Peyer's patch (tissue), 4 donors: ENCODE data around the gene DYTN. TPM values are rescaled to one million over a fixed set of nuclear protein-coding genes. Genes with fewer than 3 reads are reported as not detected.

ENCODE experiments used
- DNase-seq, 3 donors: peaks; one replicate each; pipeline ENCODE4 v3.0.0-alpha.2; 2017 to 2019
- H3K27ac ChIP-seq, 4 donors: fragments of 200-600 bp; sonication (generic); one replicate each; pipeline ENCODE4 v1.5.1; 2016 to 2019
- H3K27me3 ChIP-seq, 2 donors: fragments of 200-600 bp; sonication (generic); one replicate each; pipeline ENCODE4 v1.5.1; 2019
- H3K36me3 ChIP-seq, 3 donors: fragments of 200-600 bp; sonication (generic); one replicate each; pipeline ENCODE4 v1.5.1; 2016 to 2019
- H3K4me1 ChIP-seq, 4 donors: fragments of 200-600 bp; sonication (generic); one replicate each; pipeline ENCODE4 v1.5.1; 2016 to 2019
- H3K4me3 ChIP-seq, 4 donors: fragments of 200-600 bp; sonication (generic); 1 replicate in 3 of 4; 2 replicates in 1 of 4; pipeline ENCODE4 v1.5.1; 2016 to 2019; ENCODE audit warnings: mild to moderate bottlenecking in 1 of 4
- H3K9me3 ChIP-seq, 4 donors: fragments of 200-600 bp; sonication (generic); one replicate each; pipeline ENCODE4 v1.5.1; 2016 to 2019; ENCODE audit warnings: mild to moderate bottlenecking in 1 of 4
- POLR2A ChIP-seq, 2 donors: fragments of 450-650 bp; IDR thresholded peaks; one replicate each; pipeline ENCODE4 v1.5.1; 2017; ENCODE audit warnings: antibody characterized with exemption in 2 of 2, mild to moderate bottlenecking in 2 of 2, moderate library complexity in 2 of 2
- total RNA-seq, 4 donors: library from RNA; depleted of rRNA; stranded (reverse); fragments of >200 nt; gene quantifications; one replicate each; pipeline ENCODE4 v1.1.0, GENCODE V29; 2016
- TF ChIP-seq, protein P1 (sequence below), 6 experiments: fragments of 450-650 bp in 4 of 6; fragments of 200-600 bp in 2 of 6; sonication (generic) in 1 of 6; IDR thresholded peaks; one replicate each; pipeline ENCODE4 v1.5.1; 2017 to 2019; ENCODE audit warnings: antibody characterized with exemption in 6 of 6, mild to moderate bottlenecking in 3 of 6, moderate library complexity in 1 of 6

Gene DYTN, protein sequence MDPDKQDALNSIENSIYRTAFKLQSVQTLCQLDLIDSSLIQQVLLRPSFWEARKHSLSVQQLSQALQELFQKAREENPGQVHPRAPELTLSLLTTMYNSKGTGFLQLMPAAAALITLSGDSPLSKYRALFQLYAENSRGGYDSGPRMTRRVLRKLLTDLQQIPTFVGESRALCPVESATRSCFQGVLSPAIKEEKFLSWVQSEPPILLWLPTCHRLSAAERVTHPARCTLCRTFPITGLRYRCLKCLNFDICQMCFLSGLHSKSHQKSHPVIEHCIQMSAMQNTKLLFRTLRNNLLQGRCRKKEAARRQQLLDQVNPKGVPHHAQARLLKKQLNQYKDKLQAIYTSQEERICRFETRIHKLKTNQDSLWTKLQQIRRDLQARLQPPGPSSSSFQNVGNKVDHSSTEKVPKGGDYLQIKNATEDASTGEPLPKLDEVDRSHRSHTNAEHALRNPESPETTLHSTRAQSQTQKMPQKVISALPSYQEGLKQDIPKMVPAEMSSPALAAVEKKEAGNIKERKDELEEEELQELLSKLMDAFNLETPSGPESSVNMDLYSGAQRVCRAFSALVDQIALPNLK
- not detected for total RNA-seq

DNA sequence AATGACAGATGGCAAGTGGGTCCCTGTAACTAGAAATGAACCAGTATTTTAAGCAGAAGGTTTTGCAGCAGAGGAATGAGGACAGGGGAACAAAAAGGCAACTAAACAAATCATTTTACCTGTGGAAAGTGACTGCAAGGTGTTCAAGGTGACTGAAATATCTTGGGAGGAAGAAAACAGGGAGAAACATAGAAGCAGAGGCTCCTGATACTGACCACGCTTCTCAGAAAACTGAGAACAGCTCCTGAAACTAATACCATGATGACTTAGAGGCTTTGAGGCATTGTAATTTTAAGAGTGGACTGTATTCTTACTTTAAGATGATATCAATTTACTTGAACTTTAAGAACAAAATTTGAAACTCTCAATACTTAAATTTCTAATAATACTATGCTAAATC lies at the start of gene DYTN:
TSS of gene DYTN (minus strand) at position 101 of the 400 bp plus-strand sequence. CDS start 117 bp downstream, outside the sequence.
- Histone ChIP-seq H3K27ac (no peak within 1 kb of the TSS), H3K9me3 (no peaks in the 10 kb centered on the region), H3K36me3 (no peaks in the 10 kb centered on the region), H3K4me3 (no peak within 1 kb of the TSS), H3K27me3 (no peaks in the 10 kb centered on the region), H3K4me1 (no peaks in the 10 kb centered on the region)
- TF ChIP-seq POLR2A (IDR thresholded peaks at IDR 0.05), result no peak
- TF ChIP-seq, protein P1, sequence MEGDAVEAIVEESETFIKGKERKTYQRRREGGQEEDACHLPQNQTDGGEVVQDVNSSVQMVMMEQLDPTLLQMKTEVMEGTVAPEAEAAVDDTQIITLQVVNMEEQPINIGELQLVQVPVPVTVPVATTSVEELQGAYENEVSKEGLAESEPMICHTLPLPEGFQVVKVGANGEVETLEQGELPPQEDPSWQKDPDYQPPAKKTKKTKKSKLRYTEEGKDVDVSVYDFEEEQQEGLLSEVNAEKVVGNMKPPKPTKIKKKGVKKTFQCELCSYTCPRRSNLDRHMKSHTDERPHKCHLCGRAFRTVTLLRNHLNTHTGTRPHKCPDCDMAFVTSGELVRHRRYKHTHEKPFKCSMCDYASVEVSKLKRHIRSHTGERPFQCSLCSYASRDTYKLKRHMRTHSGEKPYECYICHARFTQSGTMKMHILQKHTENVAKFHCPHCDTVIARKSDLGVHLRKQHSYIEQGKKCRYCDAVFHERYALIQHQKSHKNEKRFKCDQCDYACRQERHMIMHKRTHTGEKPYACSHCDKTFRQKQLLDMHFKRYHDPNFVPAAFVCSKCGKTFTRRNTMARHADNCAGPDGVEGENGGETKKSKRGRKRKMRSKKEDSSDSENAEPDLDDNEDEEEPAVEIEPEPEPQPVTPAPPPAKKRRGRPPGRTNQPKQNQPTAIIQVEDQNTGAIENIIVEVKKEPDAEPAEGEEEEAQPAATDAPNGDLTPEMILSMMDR (IDR thresholded peaks at IDR 0.05), result no peak
- DNase-seq, result no peak

DNA sequence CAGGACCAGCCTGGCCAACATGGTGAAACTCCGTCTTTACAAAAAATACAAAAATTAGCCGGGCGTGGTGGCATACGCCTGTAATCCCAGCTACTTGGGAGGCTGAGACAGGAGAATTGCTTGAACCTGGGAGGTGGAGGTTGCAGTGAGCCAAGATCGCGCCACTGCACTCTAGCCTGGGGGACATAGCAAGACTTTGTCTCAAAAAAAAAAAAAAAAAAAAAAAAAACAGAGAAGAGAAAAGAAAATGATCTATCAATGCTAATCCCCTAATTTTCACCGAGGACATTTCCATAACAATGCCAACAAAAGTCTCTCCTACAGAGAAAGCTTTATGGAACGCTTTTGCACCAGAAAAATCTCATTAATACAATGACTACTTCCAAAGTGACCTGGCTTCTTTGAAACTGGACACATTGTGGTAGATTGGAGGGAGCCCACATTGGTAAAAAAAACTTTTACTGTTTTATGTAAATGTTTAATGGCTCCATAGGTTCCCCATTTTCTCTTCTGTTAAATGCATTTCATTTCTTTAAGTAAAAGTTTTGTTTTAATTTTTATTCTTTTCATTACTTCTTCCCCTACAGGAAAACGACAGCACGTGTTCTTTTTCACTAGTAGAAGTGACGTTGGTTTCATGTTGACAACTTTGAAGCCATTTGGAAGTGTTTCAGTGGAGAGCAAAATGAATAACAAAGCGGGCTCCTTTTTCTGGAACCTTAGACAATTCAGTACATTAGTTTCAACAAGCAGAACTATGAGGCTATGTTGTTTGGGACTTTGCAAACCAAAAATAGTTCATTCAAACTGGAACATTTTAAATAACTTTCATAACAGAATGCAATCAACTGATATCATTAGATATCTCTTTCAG lies 48.1 kb upstream of the DYTN start:
- peaks cover 0 to 32% (median 0%) of the 10 kb centered on the region in 4 donors for H3K4me1 ChIP-seq
- H3K4me3 ChIP-seq, result peak overlapping the region; percentile 59 to 75 (median 66)
- TF ChIP-seq, protein P1 (IDR thresholded peaks at IDR 0.05), result no peak
- no peak for TF ChIP-seq POLR2A (IDR thresholded peaks at IDR 0.05)
- no peaks in the 10 kb centered on the region for H3K27me3 ChIP-seq
- peak overlapping the region; percentile 69 to 84 (median 78) for H3K27ac ChIP-seq
- H3K36me3 ChIP-seq, result peaks cover 0 to 9% (median 0%) of the 10 kb centered on the region in 3 donors
- no peak for DNase-seq
- no peaks in the 10 kb centered on the region for H3K9me3 ChIP-seq

DNA sequence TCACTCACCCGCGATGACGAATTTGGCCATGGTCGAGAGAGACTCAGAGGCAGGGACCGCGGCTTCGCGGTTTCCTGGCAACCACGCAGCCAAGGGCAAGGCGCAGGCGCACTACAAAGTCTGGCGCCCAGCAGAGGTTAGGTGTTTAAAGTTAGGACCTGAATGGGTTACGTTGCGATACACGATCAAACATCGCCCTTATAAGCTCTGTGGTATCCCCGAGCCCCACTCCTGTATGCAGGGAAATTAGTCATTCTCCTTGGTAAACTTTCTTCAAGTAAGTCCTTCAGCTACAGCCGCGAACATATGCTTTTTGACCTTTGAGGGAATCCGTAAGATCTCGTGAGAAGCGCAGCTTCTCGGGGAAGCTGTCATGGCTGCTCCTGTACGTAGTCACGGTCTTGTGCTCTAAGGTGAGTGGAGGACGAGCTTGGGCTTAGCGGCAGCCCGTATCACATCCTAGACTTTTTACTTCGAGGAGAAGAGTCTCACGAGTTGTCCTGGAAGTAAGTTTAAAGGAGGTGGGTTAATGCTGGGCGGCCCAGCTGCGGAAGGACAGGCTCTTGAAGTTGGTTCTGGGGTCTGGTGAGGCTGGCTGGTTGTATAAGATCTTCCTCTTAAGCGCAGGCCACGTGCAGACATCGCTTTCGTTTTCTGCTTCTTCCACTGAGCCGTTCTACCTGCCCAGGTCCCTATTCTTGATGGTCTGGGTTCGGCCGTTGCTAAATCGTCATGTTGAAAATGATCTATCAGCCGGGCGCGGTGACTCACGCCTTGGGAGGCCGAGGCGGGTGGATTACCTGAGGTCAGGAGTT lies 47.3 kb upstream of the DYTN start, which contains the start of the genes FASTKD2 and MDH1B:
TSS of gene FASTKD2 (plus strand) at position 365 of the 815 bp plus-strand sequence. CDS start 1,088 bp downstream, outside the sequence.
TSS of gene MDH1B (minus strand) at position 87 of the 815 bp plus-strand sequence. CDS start at position 30, 57 bp downstream.
- DNase-seq, result peak; percentile 80 to 94 (median 85)
- TF ChIP-seq, protein P1 (IDR thresholded peaks at IDR 0.05), result no peak
- TF ChIP-seq POLR2A (IDR thresholded peaks at IDR 0.05), result peak; percentile 19 to 67
- peaks cover 0 to 5% (median 0%) of the 10 kb centered on the region in 3 donors for H3K36me3 ChIP-seq
- H3K4me1 ChIP-seq, result peaks cover 0 to 32% (median 0%) of the 10 kb centered on the region in 4 donors
- peak within 1 kb of the TSS; percentile 69 to 84 (median 78) for H3K27ac ChIP-seq
- no peaks in the 10 kb centered on the region for H3K27me3 ChIP-seq
- peak within 1 kb of the TSS; percentile 59 to 75 (median 66) for H3K4me3 ChIP-seq
- H3K9me3 ChIP-seq, result no peaks in the 10 kb centered on the region

DNA sequence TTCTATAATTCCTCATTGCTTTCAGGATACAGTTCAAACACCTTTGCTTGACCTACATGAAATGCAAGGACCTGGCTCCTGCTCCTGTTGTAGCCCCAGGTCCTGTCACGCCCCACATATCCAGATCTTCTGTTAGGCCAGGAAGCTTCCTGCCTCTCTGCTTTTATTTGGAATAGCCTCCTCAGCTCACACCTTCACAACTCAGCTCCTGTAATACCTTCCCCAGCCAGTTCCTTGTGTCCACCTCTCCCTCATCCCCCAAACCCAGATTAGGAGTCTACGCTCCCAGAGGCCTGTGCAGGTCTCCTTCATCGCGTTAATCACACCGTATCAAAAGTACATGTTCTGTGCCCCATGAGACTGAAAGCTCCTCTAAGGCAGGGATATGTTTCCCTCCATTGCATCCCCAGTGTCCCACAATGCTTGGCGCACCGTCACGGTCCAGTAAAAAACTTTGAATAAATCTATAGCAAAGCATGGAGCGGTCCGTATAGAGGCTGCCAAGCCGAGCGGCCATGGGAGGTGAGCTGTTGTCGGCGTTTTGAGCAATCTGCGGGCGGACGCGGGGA lies 46.6 kb upstream of the DYTN start:
- Histone ChIP-seq H3K9me3 (no peaks in the 10 kb centered on the region), H3K27me3 (no peaks in the 10 kb centered on the region), H3K4me1 (peaks cover 0 to 32% (median 0%) of the 10 kb centered on the region in 4 donors), H3K36me3 (no peaks in the 10 kb centered on the region), H3K27ac (peak overlapping the region; percentile 69 to 84 (median 78)), H3K4me3 (peak overlapping the region; percentile 59 to 75 (median 66))
- TF ChIP-seq, protein P1 (IDR thresholded peaks at IDR 0.05), result no peak
- no peak for TF ChIP-seq POLR2A (IDR thresholded peaks at IDR 0.05)
- DNase-seq, result no peak
